SK-N-SH treated with all-trans-retinoic acid at 6 μM for 48 hours (cell line): ENCODE data around the gene RAB11B.

ENCODE experiments used
- ZFP30 ChIP-seq: fragments of 450-650 bp; formaldehyde crosslinking; IDR thresholded peaks from 2 replicates; pipeline ENCODE4 v1.5.0; 2022; ENCODE audit warnings: mild to moderate bottlenecking, moderate library complexity
- TF ChIP-seq, protein P1 (sequence below): fragments of 250-450 bp; sonication (Bioruptor Pico); IDR thresholded peaks from 2 replicates; pipeline ENCODE4 v1.8.0; 2020; ENCODE audit warnings: mild to moderate bottlenecking, moderate library complexity, borderline replicate concordance

DNA sequence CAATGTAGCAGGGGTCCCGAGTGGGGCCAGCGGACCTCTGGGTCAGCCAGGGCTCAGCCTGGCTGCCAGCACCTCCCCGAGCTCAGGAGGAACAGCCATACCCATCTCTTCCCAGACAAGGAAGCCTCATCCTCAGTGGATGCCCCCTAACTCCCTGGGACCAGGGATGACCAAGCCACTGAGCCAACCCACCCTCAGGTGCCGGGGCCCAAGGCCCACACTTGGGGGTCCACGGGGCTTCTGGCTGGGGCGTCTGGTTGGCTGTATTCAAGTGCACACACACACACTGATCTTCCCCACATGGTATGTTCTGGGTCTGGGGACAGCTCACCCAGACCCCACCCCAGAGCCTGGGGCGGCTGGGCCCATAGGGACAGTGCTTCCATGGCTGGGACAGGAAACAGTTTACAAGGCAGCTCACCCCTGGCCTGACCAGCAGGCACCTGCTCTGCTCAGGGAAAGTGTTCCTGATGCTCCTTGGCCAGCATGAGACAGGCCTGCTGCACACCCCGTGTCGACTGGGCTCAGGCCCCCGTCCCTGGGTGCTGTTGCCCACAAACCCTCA lies 7.7 kb downstream of the RAB11B start:
- TF ChIP-seq, protein P1, sequence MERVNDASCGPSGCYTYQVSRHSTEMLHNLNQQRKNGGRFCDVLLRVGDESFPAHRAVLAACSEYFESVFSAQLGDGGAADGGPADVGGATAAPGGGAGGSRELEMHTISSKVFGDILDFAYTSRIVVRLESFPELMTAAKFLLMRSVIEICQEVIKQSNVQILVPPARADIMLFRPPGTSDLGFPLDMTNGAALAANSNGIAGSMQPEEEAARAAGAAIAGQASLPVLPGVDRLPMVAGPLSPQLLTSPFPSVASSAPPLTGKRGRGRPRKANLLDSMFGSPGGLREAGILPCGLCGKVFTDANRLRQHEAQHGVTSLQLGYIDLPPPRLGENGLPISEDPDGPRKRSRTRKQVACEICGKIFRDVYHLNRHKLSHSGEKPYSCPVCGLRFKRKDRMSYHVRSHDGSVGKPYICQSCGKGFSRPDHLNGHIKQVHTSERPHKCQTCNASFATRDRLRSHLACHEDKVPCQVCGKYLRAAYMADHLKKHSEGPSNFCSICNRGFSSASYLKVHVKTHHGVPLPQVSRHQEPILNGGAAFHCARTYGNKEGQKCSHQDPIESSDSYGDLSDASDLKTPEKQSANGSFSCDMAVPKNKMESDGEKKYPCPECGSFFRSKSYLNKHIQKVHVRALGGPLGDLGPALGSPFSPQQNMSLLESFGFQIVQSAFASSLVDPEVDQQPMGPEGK (CRISPR knock-in tag): no peak
- TF ChIP-seq ZFP30: no peak
